Activated T-helper 17 cell treated with anti-CD3 and anti-CD28 coated beads, Interleukin-2, amount 50 U/mL, for 72 hours (primary cell): ENCODE measurements around the gene ORC1. TPM values are rescaled to one million over a fixed set of nuclear protein-coding genes. Genes with fewer than 3 reads are reported as not detected.

Source experiments
- ATAC-seq: fragments of 150-1000 bp; cut with Tn5 transposase; replicated peaks from 2 replicates; pipeline ENCODE4 v1.10.0; 2021; ENCODE audit warnings: mild to moderate bottlenecking, moderate library complexity
- H3K27ac Mint-ChIP-seq: one replicate; pipeline ENCODE4 v1.8.0; 2022; ENCODE audit warnings: mixed read lengths
- H3K27me3 Mint-ChIP-seq: one replicate; pipeline ENCODE4 v1.8.0; 2022; ENCODE audit warnings: mixed read lengths
- H3K36me3 Mint-ChIP-seq: one replicate; pipeline ENCODE4 v1.8.0; 2022; ENCODE audit warnings: low read depth, mild to moderate bottlenecking, mixed read lengths
- H3K4me1 Mint-ChIP-seq: one replicate; pipeline ENCODE4 v1.8.0; 2022; ENCODE audit warnings: mixed read lengths
- H3K4me3 Mint-ChIP-seq: one replicate; pipeline ENCODE4 v1.8.0; 2022; ENCODE audit warnings: mild to moderate bottlenecking, mixed read lengths
- H3K9me3 Mint-ChIP-seq: one replicate; pipeline ENCODE4 v1.8.0; 2022; ENCODE audit warnings: mixed read lengths
- total RNA-seq, 2 donors: library from RNA; stranded (reverse); gene quantifications; one replicate each; pipeline ENCODE4 v1.2.3, GENCODE V29; 2022

Gene ORC1
- total RNA-seq, result 10 to 100 TPM; 38.6 to 45.3 TPM

DNA sequence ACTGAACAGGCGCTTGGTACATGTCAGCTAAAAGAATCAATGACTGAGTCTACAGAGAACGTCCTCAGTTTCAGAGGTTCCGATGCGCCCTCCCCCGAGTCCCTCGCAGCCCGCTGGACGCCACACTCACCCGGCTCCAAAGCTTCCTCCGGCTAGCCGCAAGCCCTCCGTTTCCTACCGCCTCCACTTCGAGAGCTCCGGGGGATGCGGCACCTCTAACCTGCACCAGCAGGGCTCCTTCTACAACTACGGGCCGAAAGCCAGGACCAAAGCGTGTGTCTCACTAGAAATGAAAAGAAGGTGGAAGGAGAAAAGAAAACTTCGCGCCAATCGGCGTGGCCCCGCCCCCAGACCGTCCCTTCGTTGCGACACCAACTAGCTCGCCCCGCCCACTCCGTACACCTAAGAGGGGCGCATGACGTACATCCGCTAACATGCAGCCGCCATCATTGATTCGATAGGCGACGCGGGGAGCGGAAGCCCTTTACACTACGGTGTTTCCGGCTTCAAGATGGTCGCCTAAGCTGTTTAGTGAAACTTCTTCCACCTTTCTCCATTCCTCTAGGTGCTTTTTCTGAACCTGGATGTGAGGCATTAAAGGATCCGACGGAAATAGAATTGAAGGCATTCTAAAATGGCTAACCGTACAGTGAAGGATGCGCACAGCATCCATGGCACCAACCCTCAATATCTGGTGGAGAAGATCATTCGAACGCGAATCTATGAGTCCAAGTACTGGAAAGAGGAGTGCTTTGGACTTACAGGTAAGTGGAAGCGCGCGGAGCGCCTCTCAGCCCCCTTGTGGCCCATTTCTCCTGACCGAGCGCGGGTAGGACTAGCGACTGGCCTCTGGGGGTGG lies at the start of gene ORC1, which contains the start of gene PRPF38A:
Gene ORC1 (minus strand): TSS at position 308 of the 859 bp plus-strand sequence. CDS start 2,200 bp downstream, outside the sequence.
Gene PRPF38A (plus strand): TSS at position 487 of the 859 bp plus-strand sequence. CDS start 148 bp downstream, at position 635.
- ATAC-seq, result peak; percentile 97
- peaks cover 24% of the 10 kb centered on the region for H3K4me1 Mint-ChIP-seq
- H3K27ac Mint-ChIP-seq, result peak within 1 kb of the TSS; percentile 88
- H3K27me3 Mint-ChIP-seq, result no peaks in the 10 kb centered on the region
- peaks cover 94% of the 10 kb centered on the region for H3K36me3 Mint-ChIP-seq
- H3K9me3 Mint-ChIP-seq, result no peaks in the 10 kb centered on the region
- H3K4me3 Mint-ChIP-seq, result peak within 1 kb of the TSS; percentile 94

DNA sequence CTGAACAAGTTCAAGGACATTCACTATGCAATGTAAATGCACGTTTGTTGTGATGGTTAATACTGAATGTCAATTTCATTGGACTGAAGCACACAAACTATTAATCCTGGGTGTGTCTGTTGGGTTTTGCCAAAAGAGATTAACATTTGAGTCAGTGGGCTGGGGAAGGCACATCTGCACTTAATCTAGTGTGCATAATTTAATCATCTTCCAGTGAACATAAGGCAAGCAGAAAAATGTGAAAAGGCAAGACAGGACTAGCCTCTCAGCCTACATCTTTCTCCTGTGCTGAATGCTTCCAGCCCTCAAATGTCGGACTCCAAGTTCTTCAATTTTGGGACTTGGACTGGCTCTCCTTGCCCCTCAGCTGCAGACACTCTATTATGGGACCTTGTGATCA lies 40.2 kb upstream of the ORC1 start:
- H3K4me1 Mint-ChIP-seq, result no peaks in the 10 kb centered on the region

DNA sequence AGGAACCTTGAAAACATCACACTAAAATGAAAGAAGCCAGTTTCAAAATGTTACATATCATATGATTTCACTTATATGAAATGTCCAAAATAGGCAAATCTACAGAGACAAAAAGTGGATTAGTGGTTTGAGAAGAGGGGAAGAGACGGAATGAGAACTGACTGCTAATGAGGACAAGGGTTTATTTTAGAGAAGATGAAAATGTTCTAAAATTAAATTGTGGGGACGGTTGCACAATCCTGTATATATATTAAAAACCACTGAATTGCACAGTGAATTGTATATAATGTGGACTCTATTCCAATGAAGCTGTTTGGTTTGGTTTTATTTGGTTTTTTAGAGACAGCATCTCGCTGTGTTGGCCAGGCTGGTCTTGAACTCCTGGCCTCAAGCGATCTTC lies 35.8 kb upstream of the ORC1 start:
- no peak for ATAC-seq
- H3K27ac Mint-ChIP-seq, result peak overlapping the region; percentile 37

More for the DNA sequence above, 40.2 kb upstream of the ORC1 start:
- ATAC-seq, result no peak
- H3K4me3 Mint-ChIP-seq, result no peak overlapping the region
- no peaks in the 10 kb centered on the region for H3K9me3 Mint-ChIP-seq
- H3K36me3 Mint-ChIP-seq, result peaks cover 80% of the 10 kb centered on the region
- H3K27me3 Mint-ChIP-seq, result no peaks in the 10 kb centered on the region
- no peak overlapping the region for H3K27ac Mint-ChIP-seq

DNA sequence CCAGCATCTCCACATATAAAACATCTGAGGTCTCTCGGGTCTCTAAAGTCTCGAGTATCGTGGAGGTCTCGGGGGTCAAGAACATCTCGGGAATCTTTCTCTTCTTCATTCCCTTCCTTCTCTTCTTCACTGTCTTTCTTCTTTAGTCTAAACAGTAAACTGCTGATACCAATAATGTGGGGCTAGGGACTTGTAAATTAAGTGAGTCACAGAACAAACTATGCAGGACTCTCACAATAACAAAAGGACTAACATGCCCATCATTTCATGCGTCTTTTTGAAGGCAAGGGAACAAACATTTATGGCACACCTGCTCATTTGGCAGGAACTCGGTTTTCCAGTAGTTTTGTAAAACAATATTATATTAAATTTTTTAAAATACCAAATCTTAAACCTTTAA lies 32.6 kb upstream of the ORC1 start:
- no peak for ATAC-seq
- H3K4me3 Mint-ChIP-seq, result no peak overlapping the region
- no peaks in the 10 kb centered on the region for H3K9me3 Mint-ChIP-seq
- H3K27me3 Mint-ChIP-seq, result no peaks in the 10 kb centered on the region
- H3K4me1 Mint-ChIP-seq, result no peaks in the 10 kb centered on the region
- H3K27ac Mint-ChIP-seq, result no peak overlapping the region
- peaks cover 95% of the 10 kb centered on the region for H3K36me3 Mint-ChIP-seq

More for the DNA sequence above, 35.8 kb upstream of the ORC1 start:
- Mint-ChIP-seq H3K4me1 (no peaks in the 10 kb centered on the region), H3K9me3 (no peaks in the 10 kb centered on the region), H3K4me3 (no peak overlapping the region), H3K36me3 (peaks cover 87% of the 10 kb centered on the region), H3K27me3 (no peaks in the 10 kb centered on the region)

DNA sequence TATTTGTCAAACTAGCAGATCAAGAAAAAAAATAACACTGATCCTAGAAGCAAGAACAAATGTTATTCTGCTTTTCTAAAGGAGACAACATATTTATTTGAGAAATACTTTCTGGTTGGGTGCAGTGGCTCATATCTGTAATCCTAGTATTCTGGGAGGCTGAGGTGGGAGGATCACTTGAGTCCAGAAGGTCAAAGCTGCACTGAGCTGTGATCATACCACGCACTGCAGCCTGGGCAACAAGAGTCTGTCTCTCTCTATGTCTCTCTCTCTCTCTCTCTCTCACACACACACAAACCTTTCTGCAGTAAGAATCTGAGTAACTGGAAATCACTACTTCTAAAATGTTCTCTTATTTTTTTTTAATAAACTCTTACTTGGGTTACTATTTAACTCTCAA lies 31.4 kb upstream of the ORC1 start:
- peaks cover 95% of the 10 kb centered on the region for H3K36me3 Mint-ChIP-seq
- no peak overlapping the region for H3K27ac Mint-ChIP-seq
- no peaks in the 10 kb centered on the region for H3K9me3 Mint-ChIP-seq
- H3K27me3 Mint-ChIP-seq, result no peaks in the 10 kb centered on the region
- H3K4me3 Mint-ChIP-seq, result no peak overlapping the region
- H3K4me1 Mint-ChIP-seq, result no peaks in the 10 kb centered on the region
- ATAC-seq, result no peak

DNA sequence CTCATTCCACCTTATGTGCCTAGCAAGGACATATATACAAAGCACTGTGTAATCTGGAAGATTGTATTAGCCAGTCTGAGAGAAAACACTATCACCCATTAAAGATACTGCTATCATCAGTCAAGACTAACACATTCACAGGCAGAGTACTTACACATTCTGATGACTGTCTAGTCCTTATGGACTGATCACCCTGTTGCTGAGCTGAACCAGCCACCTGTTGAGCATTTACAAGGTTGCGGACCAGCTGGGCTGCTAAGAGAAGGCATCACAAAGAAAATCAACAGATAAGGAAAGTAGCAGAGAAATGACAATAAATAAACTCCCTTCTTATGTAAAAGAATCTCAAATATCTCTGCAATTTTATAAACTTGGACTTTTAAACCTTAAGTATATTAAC lies 31.0 kb upstream of the ORC1 start:
- H3K27ac Mint-ChIP-seq, result no peak overlapping the region
- no peak overlapping the region for H3K4me3 Mint-ChIP-seq
- peaks cover 95% of the 10 kb centered on the region for H3K36me3 Mint-ChIP-seq
- no peak for ATAC-seq
- no peaks in the 10 kb centered on the region for H3K9me3 Mint-ChIP-seq
- no peaks in the 10 kb centered on the region for H3K27me3 Mint-ChIP-seq
- no peaks in the 10 kb centered on the region for H3K4me1 Mint-ChIP-seq

DNA sequence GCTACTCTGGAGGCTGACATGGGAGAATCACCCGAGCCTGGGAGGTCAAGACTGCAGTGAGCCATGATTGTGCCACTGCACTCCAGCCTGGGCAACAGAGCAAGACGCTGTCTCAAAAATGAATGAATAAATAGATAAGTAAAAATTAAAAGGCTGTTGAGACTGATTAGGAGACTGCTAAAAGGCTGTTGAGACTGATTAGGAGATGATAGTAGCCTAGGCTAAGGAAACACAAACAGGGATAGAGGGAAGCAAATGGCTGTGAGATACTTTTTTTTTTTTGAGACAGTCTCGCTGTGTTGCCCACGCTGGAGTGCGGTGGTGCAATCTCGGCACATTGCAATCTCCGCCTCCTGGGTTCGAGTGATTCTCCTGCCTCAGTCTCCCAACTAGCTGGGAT lies 28.6 kb upstream of the ORC1 start:
- Mint-ChIP-seq H3K4me1 (no peaks in the 10 kb centered on the region), H3K36me3 (peaks cover 79% of the 10 kb centered on the region), H3K4me3 (no peak overlapping the region), H3K27ac (no peak overlapping the region), H3K27me3 (no peaks in the 10 kb centered on the region), H3K9me3 (no peaks in the 10 kb centered on the region)
- no peak for ATAC-seq

DNA sequence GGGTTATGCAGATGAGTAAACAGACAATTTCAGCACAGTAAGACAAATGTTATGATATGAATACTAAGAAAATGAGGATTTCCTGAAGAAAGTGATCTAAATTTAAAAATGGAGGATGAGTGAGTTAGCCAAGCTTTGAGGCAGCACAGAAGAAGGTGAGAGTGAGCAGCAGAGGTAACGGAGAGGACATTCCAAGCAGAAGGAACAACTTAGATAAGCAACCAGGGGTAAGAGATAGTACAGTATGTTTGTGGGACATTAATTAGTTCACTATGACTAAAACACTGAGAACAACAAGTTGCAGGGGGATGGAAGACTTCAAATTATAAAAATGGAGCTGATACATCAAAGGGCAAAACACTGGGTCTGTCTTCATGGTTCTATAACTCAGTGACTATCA lies 22.9 kb upstream of the ORC1 start:
- Mint-ChIP-seq H3K4me1 (peaks cover 31% of the 10 kb centered on the region), H3K27ac (no peak overlapping the region), H3K36me3 (peaks cover 55% of the 10 kb centered on the region), H3K9me3 (no peaks in the 10 kb centered on the region), H3K27me3 (no peaks in the 10 kb centered on the region), H3K4me3 (no peak overlapping the region)
- ATAC-seq, result no peak

DNA sequence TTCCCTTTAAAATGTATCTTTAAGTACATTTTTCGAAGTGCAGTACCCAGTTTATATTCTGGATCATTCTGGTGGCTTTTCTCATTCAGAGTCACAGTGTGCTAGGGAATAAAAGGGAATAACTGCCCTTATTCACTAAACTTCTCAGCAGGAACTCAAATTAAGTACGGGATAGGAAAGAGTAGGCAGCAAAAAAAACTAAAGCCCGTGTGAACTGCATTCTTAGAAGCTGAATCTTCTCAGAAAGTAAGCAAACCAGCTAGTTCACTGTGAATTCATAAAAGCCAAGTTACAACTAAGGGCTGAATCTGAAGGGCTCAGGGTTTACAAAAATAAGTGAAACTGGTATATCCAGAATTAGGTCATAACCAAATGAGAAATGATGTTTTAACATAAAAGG lies 22.1 kb upstream of the ORC1 start:
- no peak for ATAC-seq
- H3K4me3 Mint-ChIP-seq, result peak overlapping the region; percentile 4
- H3K4me1 Mint-ChIP-seq, result peaks cover 31% of the 10 kb centered on the region
- H3K27ac Mint-ChIP-seq, result peak overlapping the region; percentile 87
- no peaks in the 10 kb centered on the region for H3K27me3 Mint-ChIP-seq
- H3K36me3 Mint-ChIP-seq, result peaks cover 55% of the 10 kb centered on the region
- H3K9me3 Mint-ChIP-seq, result no peaks in the 10 kb centered on the region

DNA sequence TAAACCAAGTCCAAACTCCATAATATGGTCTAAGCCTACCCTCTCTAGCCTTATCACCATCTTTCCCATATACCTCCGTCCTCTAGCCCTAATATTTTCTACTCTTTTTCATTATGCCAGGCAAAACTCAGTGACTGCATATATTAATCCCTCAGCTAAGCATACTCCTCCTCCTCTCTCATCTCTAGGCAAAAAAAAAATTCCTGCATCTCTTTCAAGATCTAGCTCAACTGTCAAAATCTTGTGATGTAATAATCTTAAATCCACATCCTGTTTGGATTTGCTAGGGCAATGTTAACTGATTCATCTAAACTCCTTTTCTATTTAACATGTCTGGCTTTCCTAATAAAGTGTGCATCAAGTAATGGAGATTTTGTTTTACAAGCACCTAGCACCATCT lies 20.6 kb upstream of the ORC1 start:
- Mint-ChIP-seq H3K4me1 (peaks cover 31% of the 10 kb centered on the region), H3K27ac (peak overlapping the region; percentile 87), H3K36me3 (peaks cover 54% of the 10 kb centered on the region), H3K4me3 (peak overlapping the region; percentile 72), H3K27me3 (no peaks in the 10 kb centered on the region), H3K9me3 (no peaks in the 10 kb centered on the region)
- ATAC-seq, result no peak

DNA sequence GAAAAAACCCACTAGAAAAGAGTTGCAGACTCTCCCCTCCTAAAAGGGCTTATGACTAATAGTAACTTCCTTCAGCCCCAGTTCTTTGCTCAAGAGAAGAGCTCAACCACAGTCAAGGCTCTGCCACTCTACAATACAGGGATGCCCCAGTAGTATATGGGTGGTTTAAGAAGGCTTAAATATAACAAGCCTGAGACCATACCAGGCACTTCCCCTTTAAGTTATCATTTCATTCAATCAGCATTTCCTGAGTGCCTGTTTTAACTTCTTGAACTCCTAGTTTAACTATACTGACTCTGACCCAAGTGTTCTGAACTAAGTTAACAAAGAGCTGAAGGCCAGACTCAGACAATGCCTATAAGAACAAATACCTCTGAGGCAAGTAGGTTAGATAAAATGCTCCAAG lies 20.0 kb upstream of the ORC1 start:
- H3K4me3 Mint-ChIP-seq, result peak overlapping the region; percentile 72
- H3K27me3 Mint-ChIP-seq, result no peaks in the 10 kb centered on the region
- peaks cover 36% of the 10 kb centered on the region for H3K4me1 Mint-ChIP-seq
- H3K27ac Mint-ChIP-seq, result peak overlapping the region; percentile 87
- peaks cover 60% of the 10 kb centered on the region for H3K36me3 Mint-ChIP-seq
- H3K9me3 Mint-ChIP-seq, result no peaks in the 10 kb centered on the region
- peak; percentile 94 for ATAC-seq

DNA sequence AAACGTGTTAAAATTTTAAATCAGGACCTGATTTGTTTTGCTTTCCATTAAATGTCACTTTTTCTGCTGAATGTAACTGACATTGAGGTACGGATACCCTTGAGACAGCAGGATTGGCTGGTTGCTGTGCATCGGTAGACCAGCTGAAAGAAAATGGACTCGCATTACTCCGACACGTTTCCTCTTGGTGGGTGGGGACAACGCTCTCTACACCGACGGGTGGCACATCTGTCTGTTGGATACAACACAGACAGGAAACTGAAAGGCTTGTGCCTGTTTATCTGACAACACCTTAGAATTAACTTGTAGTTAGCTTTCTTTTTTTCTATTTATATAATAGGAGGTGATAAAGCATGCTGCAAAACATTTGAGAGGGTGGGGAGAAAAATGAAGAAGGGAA lies 19.5 kb upstream of the ORC1 start:
- H3K27ac Mint-ChIP-seq, result peak overlapping the region; percentile 87
- ATAC-seq, result peak; percentile 93
- H3K9me3 Mint-ChIP-seq, result no peaks in the 10 kb centered on the region
- peaks cover 36% of the 10 kb centered on the region for H3K4me1 Mint-ChIP-seq
- H3K27me3 Mint-ChIP-seq, result no peaks in the 10 kb centered on the region
- peak overlapping the region; percentile 72 for H3K4me3 Mint-ChIP-seq
- H3K36me3 Mint-ChIP-seq, result peaks cover 65% of the 10 kb centered on the region

DNA sequence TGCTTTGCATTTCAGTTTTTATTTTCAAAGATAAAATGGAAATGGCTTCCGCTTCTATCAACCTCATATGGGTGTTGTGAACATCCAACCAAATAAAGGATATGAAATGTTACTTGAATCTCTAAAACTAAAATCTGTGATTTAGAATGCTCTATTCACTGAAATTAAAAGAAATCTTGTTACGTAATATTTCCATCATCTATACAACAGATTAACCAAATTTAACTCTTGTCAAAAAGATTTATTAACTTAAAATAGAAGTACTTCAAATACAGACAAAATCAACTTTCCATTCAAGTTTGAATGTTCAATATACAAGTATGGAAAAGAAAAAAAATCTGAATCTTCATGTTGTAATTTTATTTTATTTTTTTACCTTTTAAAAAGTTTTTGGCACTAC lies 18.8 kb upstream of the ORC1 start:
- Mint-ChIP-seq H3K4me1 (peaks cover 36% of the 10 kb centered on the region), H3K36me3 (peaks cover 70% of the 10 kb centered on the region), H3K27ac (no peak overlapping the region)

DNA sequence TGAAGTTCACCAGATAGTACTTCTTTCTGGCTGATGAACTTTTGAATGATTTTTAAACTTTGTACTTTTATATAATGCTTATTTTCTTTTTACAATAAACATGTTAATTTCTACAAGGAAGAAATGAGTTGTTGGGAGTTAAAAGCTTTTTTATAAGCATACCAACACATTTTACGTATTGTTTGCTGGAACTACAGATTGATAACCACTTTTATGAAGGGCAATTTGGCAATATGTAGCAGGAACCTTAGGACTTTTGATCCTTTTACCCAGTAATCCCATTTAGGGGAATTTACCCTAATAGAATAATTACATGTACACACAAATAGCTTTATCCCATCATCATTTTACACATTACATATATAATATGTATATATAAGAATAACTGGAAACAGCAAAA lies 16.5 kb upstream of the ORC1 start:
- H3K36me3 Mint-ChIP-seq, result peaks cover 88% of the 10 kb centered on the region
- H3K4me1 Mint-ChIP-seq, result peaks cover 28% of the 10 kb centered on the region
- H3K4me3 Mint-ChIP-seq, result no peak overlapping the region
- no peak for ATAC-seq
- no peaks in the 10 kb centered on the region for H3K9me3 Mint-ChIP-seq
- no peaks in the 10 kb centered on the region for H3K27me3 Mint-ChIP-seq
- H3K27ac Mint-ChIP-seq, result no peak overlapping the region

More for the DNA sequence above, 18.8 kb upstream of the ORC1 start:
- Mint-ChIP-seq H3K4me3 (no peak overlapping the region), H3K9me3 (no peaks in the 10 kb centered on the region), H3K27me3 (no peaks in the 10 kb centered on the region)
- ATAC-seq, result no peak

DNA sequence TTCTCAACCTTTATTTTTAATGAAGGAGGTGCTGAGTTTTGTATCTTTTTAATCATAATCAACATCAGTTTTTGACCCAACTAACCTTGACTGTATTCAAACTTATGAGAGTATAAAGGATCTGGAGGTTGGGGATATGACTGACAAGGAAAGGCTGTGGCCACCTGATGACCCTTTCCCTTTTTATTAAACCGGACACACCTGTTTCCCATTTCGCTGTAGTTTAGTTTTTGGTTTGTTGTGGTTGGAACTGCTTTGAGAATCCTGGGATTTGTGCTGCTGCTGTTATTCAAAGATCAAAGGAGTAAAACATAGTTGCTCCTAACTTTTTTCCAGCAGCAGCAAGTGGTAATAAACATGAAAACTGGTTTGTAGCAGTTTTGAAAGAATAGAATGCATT lies 12.6 kb upstream of the ORC1 start:
- no peaks in the 10 kb centered on the region for H3K27me3 Mint-ChIP-seq
- no peak overlapping the region for H3K27ac Mint-ChIP-seq
- peaks cover 15% of the 10 kb centered on the region for H3K4me1 Mint-ChIP-seq
- H3K36me3 Mint-ChIP-seq, result peaks cover 97% of the 10 kb centered on the region
- H3K9me3 Mint-ChIP-seq, result no peaks in the 10 kb centered on the region
- no peak for ATAC-seq
- no peak overlapping the region for H3K4me3 Mint-ChIP-seq
